ENCODE data around the gene UQCRQ.

UQCRQ gene

DNA sequence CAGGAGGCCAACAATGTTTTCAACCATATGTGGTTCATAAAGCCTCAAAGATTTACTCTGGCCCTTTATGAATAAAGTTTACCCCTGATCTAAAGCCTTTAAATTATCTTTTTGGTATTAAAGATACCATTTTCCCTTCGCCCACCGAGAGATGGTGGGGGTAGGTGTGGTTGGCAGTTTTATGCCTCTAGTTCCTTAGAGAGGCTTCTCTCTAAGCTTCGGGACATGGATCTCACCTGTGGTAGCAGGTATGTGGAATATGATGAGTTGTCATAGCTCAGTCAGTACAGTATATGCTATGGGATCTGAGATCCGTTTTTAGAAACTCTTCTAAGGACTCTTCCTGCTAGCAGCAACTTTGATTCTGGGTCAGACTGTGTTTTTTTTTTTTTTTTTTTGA lies 2.3 kb downstream of the UQCRQ start:
- H3K4me3 ChIP-seq (ENCODE audit: low read depth, low read length), result no peak overlapping the region
- DNase-seq (ENCODE audit: low read depth), result no peak
- TF ChIP-seq, protein P1, sequence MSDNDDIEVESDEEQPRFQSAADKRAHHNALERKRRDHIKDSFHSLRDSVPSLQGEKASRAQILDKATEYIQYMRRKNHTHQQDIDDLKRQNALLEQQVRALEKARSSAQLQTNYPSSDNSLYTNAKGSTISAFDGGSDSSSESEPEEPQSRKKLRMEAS (IDR thresholded peaks at IDR 0.05; ENCODE audit: low read depth, low read length), result no peak
- TF ChIP-seq, protein P2, sequence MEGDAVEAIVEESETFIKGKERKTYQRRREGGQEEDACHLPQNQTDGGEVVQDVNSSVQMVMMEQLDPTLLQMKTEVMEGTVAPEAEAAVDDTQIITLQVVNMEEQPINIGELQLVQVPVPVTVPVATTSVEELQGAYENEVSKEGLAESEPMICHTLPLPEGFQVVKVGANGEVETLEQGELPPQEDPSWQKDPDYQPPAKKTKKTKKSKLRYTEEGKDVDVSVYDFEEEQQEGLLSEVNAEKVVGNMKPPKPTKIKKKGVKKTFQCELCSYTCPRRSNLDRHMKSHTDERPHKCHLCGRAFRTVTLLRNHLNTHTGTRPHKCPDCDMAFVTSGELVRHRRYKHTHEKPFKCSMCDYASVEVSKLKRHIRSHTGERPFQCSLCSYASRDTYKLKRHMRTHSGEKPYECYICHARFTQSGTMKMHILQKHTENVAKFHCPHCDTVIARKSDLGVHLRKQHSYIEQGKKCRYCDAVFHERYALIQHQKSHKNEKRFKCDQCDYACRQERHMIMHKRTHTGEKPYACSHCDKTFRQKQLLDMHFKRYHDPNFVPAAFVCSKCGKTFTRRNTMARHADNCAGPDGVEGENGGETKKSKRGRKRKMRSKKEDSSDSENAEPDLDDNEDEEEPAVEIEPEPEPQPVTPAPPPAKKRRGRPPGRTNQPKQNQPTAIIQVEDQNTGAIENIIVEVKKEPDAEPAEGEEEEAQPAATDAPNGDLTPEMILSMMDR (IDR thresholded peaks at IDR 0.05; ENCODE audit: low read depth, low read length), result no peak
- TF ChIP-seq POLR2A (IDR thresholded peaks at IDR 0.05; ENCODE audit: extremely low read depth, insufficient read length) (no peak), MYC (IDR thresholded peaks at IDR 0.05; ENCODE audit: low read depth, low read length) (no peak)

DNA sequence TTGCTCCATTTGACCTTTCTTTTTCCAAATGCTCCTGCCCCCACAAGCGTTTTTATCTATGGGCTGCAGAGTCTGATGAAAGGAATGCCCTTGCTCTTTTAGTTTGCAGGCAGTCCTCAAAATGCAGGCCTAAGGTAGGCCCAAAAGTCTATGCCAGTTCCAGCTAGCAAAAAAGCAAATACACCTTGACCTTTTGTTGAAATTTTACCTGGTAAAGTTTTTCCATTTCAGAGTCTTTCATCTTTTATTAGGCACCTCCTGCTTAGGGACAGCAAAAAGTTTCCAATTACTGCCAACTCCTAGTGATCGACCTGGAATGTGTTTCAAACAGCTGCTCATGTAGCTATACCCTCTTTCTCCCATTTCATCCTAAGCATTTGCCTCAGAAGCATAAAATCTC lies 4.4 kb downstream of the UQCRQ start:
- DNase-seq (ENCODE audit: low read depth), result no peak
- H3K4me3 ChIP-seq (ENCODE audit: low read depth, low read length), result no peak overlapping the region
- TF ChIP-seq POLR2A (IDR thresholded peaks at IDR 0.05; ENCODE audit: extremely low read depth, insufficient read length) (no peak), MYC (IDR thresholded peaks at IDR 0.05; ENCODE audit: low read depth, low read length) (no peak)
- TF ChIP-seq, protein P1 (IDR thresholded peaks at IDR 0.05; ENCODE audit: low read depth, low read length), result no peak
- TF ChIP-seq, protein P2 (IDR thresholded peaks at IDR 0.05; ENCODE audit: low read depth, low read length), result no peak

DNA sequence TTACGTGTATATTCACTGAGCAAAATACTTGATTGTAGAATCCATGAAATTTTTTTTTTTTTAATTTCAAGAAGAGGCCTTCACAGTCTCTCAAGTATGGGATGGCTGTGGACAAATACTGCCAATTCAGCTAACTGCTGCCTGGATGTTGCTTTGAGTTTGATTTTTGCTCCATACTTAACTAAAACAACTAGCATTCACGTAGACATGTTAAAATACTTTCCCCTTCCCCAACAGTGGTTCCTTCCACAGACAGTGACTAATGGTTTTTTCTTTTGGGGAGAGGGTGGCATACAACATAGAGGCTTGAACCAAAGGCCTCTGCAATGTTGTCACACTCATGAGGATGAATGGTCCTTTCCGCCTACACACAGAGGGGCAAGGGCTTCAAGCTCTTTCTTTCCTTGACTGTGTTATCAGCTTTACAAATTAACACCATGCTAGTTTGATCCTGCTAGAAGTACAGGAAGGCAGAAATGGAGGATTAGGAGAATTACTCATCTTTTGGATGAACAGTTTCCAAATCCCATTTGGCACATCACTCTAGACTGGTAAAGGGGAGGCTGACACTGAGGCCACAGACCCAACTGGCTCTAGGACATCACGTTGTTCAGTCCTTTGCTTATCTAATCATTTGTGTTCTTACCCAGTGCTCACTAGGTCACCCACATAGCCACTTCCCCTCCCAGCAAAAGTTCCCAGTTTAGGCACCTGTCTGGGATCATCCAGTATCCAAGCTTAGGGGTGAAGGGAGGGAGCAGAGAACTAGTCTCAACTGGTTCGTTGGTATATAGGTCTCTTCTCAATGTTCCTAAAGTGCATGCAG lies 5.2 kb downstream of the UQCRQ start:
- TF ChIP-seq POLR2A (IDR thresholded peaks at IDR 0.05; ENCODE audit: extremely low read depth, insufficient read length) (no peak), MYC (IDR thresholded peaks at IDR 0.05; ENCODE audit: low read depth, low read length) (no peak)
- TF ChIP-seq, protein P1 (IDR thresholded peaks at IDR 0.05; ENCODE audit: low read depth, low read length), result no peak
- TF ChIP-seq, protein P2 (IDR thresholded peaks at IDR 0.05; ENCODE audit: low read depth, low read length), result no peak
- no peak for DNase-seq (ENCODE audit: low read depth)
- no peak overlapping the region for H3K4me3 ChIP-seq (ENCODE audit: low read depth, low read length)

DNA sequence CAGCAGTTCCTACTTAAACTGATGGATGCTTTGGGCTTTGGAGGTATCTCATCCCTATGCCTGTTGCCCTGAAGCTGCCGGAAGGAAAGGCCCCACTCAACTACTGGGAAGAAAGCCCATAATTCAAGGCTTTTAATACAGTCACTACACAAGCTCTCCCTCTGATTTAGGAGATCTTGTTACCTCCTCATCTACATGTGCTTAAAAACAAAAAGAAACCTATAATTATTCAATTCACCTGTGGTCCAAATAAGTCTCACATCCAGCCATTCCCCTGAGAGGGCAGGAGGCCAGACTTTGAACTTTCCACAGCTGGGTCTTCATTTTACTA lies 6.3 kb downstream of the UQCRQ start:
- DNase-seq (ENCODE audit: low read depth), result no peak
- TF ChIP-seq MYC (IDR thresholded peaks at IDR 0.05; ENCODE audit: low read depth, low read length) (no peak), POLR2A (IDR thresholded peaks at IDR 0.05; ENCODE audit: extremely low read depth, insufficient read length) (no peak)
- no peak overlapping the region for H3K4me3 ChIP-seq (ENCODE audit: low read depth, low read length)

DNA sequence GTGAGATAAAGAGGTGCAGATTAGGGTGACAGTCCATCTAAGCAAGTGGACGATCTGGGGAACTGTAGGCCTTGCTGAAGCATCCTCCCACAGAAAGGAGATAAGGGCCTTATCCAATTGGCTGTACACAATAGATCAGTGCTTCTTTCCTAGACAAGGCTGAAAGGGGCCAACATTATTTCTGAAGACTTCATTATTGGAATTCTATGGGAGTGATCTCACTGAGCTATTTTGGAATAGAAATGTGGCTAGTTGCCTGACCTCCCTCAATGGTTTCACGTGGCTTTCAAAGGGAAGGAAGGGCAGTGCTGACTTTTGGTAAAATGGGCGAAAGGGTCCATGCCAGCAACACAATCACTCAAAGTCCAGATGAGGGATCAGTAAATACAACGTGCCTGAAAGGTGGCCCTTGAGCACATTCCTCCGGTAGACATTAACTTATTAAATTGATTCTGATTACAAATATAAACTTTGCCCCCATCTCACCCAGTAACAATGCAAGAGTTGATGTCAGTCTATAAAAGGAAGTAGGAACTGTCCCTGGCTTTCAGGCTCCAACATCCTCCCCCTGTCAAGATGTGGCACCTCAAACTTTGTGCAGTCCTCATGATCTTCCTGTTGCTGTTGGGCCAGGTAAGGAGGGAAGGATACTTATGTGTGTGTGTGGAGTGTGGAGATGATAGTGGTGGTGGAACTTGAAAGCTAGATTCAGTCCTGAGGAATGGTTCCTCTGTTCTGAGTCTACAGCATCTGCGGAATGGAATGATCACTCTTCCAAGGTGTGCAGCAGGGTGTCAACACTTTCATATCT lies 6.9 kb downstream of the UQCRQ start, which contains the start of gene LEAP2:
TSS of gene LEAP2 (plus strand) at position 550 of the 811 bp plus-strand sequence. CDS start at position 577, 27 bp downstream.
- TF ChIP-seq, protein P1 (IDR thresholded peaks at IDR 0.05; ENCODE audit: low read depth, low read length), result no peak
- TF ChIP-seq MYC (IDR thresholded peaks at IDR 0.05; ENCODE audit: low read depth, low read length) (no peak), POLR2A (IDR thresholded peaks at IDR 0.05; ENCODE audit: extremely low read depth, insufficient read length) (no peak)
- TF ChIP-seq, protein P2 (IDR thresholded peaks at IDR 0.05; ENCODE audit: low read depth, low read length), result no peak
- no peak for DNase-seq (ENCODE audit: low read depth)
- no peak within 1 kb of the TSS for H3K4me3 ChIP-seq (ENCODE audit: low read depth, low read length)

DNA sequence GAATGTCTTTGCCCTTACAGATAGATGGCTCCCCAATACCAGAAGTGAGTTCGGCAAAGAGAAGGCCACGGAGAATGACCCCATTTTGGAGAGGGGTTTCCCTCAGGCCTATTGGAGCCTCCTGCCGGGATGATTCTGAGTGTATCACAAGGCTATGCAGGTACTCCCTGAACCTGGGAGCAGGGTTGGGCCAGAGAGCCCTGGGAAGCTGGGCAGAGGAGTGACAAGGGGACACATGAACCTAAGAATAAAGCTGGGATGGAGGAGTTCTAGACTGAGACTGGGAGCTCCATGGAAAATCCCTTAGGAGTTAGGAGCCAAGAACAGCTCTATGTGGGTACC lies 7.5 kb downstream of the UQCRQ start:
- H3K4me3 ChIP-seq (ENCODE audit: low read depth, low read length), result no peak overlapping the region
- DNase-seq (ENCODE audit: low read depth), result no peak
- TF ChIP-seq MYC (IDR thresholded peaks at IDR 0.05; ENCODE audit: low read depth, low read length) (no peak), POLR2A (IDR thresholded peaks at IDR 0.05; ENCODE audit: extremely low read depth, insufficient read length) (no peak)
- TF ChIP-seq, protein P2 (IDR thresholded peaks at IDR 0.05; ENCODE audit: low read depth, low read length), result no peak
- TF ChIP-seq, protein P1 (IDR thresholded peaks at IDR 0.05; ENCODE audit: low read depth, low read length), result no peak
